Psoas muscle (tissue), 8 donors: ENCODE measurements around the gene CHST11. TPM values are rescaled to one million over a fixed set of nuclear protein-coding genes. Genes with fewer than 3 reads are reported as not detected.
"Not testable (repeated sequence)": the region's sequence is repeated elsewhere in the genome, so short reads cannot be mapped to it uniquely, and the experiment has no call there.

Source experiments
- ATAC-seq, 4 donors: fragments of 200-7000 bp; cut with Tn5 transposase; one replicate each; pipeline ENCODE4 v1.9.1; 2020; ENCODE audit warnings: moderate library complexity in 3 of 4, mild to moderate bottlenecking in 2 of 4
- DNase-seq, 2 donors: peaks; one replicate each; pipeline ENCODE4 v3.0.0-alpha.2; 2020
- H3K27ac ChIP-seq: fragments of 200-600 bp; one replicate; pipeline ENCODE4 v1.8.0; 2022
- H3K27me3 ChIP-seq, 3 donors: fragments of 200-600 bp in 1 of 3; one replicate each; pipeline versions ENCODE4 v1.6.1 to v1.8.0; 2013 to 2022; ENCODE audit warnings: low read length in 2 of 3, mild to moderate bottlenecking in 2 of 3, moderate library complexity in 1 of 3; ENCODE audit not compliant: insufficient read depth in 3 of 3
- H3K36me3 ChIP-seq, 2 donors: fragments of 200-600 bp in 1 of 2; one replicate each; pipeline versions ENCODE4 v1.6.1 to v1.8.0; 2013 to 2022; ENCODE audit warnings: low read depth in 1 of 2, mild to moderate bottlenecking in 1 of 2, moderate library complexity in 1 of 2; ENCODE audit not compliant: insufficient read depth in 1 of 2
- H3K4me1 ChIP-seq: fragments of 200-600 bp; one replicate; pipeline ENCODE4 v1.8.0; 2022
- H3K4me3 ChIP-seq: fragments of 200-600 bp; one replicate; pipeline ENCODE4 v1.8.0; 2022; ENCODE audit warnings: mild to moderate bottlenecking
- H3K9me3 ChIP-seq: fragments of 200-600 bp; one replicate; pipeline ENCODE4 v1.8.0; 2022
- WGBS, 3 donors: extraction: QIAGEN DNeasy Blood & Tissue Kit; methylation state at CpG; one replicate each; pipeline versions ENCODE4 v1.1.6 to v1.1.7; 2013; 5-methylcytosine and 5-hydroxymethylcytosine counted together
- intact Hi-C, 2 donors: fragments of 100-400 bp; cut with DNase I; formaldehyde crosslinking; loops; one replicate each; pipeline versions ENCODE4 v1.11.0 to v1.14.2; 2022
- polyA plus RNA-seq, 3 donors: library from polyadenylated mRNA; stranded (reverse); fragments of 200-250 nt; gene quantifications; one replicate each; pipeline ENCODE4 v1.2.3, GENCODE V29; 2013
- total RNA-seq, 4 donors: library from RNA; stranded (reverse); fragmentation: NEBNext Ultra II Directional in 2 of 4; extraction: Animal tissue kit (Norgen Biotek cat#: 25700) in 2 of 4; gene quantifications; one replicate each; pipeline versions ENCODE4 v1.2.1 to v1.2.4, GENCODE V29; 2021 to 2023
- TF ChIP-seq, protein P1 (sequence below): fragments of 200-600 bp; IDR thresholded peaks from one replicate; pipeline ENCODE4 v1.8.0; 2022; ENCODE audit warnings: antibody characterized with exemption
- donor health status: healthy with polysubstance abuse.
- donor health status: DM: no; HTN: no; CAD: no; lungs with moderate emphysema.
- donor health status: Bipolar disorder and iron deficiency.
- donor health status: healthy.
- donor health status: DM: yes; HTN: yes; CAD: no.
- donor health status: DM: no; HTN: no; CAD: no.
- donor health status: DM: no; HTN: no; CAD: no.
- donor health status: DM: yes; HTN: yes; CAD: no.

The CHST11 gene
- total and polyA plus RNA-seq, 7 donors = 0.52 to 1.6 (median 1.0) TPM

DNA sequence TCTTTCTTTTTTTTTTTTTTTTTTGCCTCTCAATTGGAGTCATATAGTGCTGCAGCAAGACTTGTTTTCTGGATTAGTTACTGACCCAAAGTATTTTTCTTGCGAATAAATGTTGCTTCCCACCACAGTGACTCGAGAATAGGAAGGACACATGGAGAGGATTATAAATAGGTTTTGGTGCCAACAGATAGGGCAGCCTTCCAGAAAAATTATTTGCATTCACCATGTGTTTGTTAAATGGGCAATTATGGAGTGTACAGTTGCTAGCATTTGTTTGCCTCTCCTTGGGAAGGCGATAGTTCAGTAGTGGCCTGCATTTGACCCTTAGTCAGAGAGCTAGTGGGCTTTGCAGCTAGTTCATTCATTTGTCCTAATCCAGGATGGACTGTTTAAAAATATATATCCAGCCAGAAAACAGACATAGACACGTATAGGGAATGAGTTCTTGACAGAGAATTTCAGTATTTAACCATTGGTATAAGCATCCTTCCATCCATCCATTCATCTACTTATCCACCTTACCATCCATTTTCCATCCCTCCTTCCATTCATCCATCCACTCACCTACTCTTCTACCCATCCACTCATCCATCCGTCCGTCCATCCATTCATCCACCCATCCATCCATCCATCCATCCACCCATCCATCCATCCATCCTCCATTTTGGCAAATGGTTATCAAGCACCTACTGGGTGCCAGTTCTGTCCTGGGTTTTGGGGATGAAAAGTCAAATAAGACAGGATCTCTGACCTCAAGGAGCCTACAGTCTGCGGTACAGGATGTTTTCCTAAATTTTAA, 67.5 kb downstream of the CHST11 start:
- H3K27ac ChIP-seq = no peak overlapping the region
- ATAC-seq = no peak
- TF ChIP-seq, protein P1, sequence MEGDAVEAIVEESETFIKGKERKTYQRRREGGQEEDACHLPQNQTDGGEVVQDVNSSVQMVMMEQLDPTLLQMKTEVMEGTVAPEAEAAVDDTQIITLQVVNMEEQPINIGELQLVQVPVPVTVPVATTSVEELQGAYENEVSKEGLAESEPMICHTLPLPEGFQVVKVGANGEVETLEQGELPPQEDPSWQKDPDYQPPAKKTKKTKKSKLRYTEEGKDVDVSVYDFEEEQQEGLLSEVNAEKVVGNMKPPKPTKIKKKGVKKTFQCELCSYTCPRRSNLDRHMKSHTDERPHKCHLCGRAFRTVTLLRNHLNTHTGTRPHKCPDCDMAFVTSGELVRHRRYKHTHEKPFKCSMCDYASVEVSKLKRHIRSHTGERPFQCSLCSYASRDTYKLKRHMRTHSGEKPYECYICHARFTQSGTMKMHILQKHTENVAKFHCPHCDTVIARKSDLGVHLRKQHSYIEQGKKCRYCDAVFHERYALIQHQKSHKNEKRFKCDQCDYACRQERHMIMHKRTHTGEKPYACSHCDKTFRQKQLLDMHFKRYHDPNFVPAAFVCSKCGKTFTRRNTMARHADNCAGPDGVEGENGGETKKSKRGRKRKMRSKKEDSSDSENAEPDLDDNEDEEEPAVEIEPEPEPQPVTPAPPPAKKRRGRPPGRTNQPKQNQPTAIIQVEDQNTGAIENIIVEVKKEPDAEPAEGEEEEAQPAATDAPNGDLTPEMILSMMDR = no peak
- intact Hi-C loops = no loop called here
- no peaks in the 10 kb centered on the region for H3K9me3 ChIP-seq
- H3K36me3 ChIP-seq = no peaks in the 10 kb centered on the region
- no peaks in the 10 kb centered on the region for H3K27me3 ChIP-seq
- DNase-seq = no peak
- WGBS, 3 donors = 55 to 62% (median 60%) methylated on average over 7 of the region's 7 CpGs
- no peak overlapping the region for H3K4me3 ChIP-seq
- H3K4me1 ChIP-seq = no peaks in the 10 kb centered on the region

DNA sequence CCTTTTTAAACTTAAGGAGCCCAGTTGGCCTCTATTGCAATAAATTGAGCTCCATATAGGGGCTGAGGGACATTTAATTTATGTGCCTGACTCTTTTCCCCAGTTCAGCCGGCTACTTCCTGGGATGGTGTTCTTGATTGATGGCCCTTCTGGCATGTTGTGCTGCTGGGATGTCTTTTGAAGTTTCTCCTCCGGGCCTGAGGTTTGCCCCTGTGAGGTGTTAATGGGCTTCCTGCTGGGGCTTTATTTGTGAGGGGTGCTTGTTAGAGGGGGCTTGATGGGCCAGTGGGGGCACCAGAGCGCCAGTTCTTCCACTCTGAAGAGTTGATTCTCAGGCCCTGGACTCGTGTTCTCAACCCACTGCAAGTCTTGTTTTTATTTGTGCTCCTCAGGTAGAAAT, 69.6 kb downstream of the CHST11 start:
- ATAC-seq (no peak), DNase-seq (no peak)
- Histone ChIP-seq H3K9me3 (no peaks in the 10 kb centered on the region), H3K27me3 (no peaks in the 10 kb centered on the region), H3K27ac (no peak overlapping the region), H3K4me3 (no peak overlapping the region), H3K4me1 (no peaks in the 10 kb centered on the region), H3K36me3 (no peaks in the 10 kb centered on the region)
- intact Hi-C loops = no loop called here
- WGBS, 3 donors = 62 to 65% (median 65%) methylated on average over 4 of the region's 4 CpGs
- TF ChIP-seq, protein P1 = no peak

DNA sequence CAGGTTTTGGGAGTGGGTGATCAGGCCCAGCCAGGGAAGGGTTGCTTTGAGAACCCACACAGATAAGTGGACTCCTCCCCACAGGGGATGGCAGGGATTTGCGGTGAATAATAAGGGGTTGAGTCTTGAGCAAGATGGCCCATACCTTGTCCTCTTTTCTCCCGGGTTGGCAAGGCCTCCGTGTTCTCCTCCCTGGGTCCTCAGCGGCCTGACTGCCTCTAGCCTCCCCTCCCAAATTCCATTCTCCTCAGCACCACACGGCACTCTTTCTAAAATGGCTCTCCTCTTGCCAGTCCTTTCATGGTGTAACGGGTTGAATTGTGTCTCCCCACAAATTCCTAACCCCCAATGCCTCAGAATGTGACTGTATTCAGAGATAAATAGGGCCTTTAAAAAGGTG, 70.0 kb downstream of the CHST11 start:
- H3K4me3 ChIP-seq = no peak overlapping the region
- no peak for DNase-seq
- no peak overlapping the region for H3K27ac ChIP-seq
- TF ChIP-seq, protein P1 = no peak
- H3K9me3 ChIP-seq = no peaks in the 10 kb centered on the region
- no peaks in the 10 kb centered on the region for H3K36me3 ChIP-seq
- intact Hi-C loops = no loop called here
- no peak for ATAC-seq
- H3K27me3 ChIP-seq = no peaks in the 10 kb centered on the region
- 76 to 89% (median 78%) methylated on average over 6 of the region's 6 CpGs for WGBS, 3 donors
- no peaks in the 10 kb centered on the region for H3K4me1 ChIP-seq

DNA sequence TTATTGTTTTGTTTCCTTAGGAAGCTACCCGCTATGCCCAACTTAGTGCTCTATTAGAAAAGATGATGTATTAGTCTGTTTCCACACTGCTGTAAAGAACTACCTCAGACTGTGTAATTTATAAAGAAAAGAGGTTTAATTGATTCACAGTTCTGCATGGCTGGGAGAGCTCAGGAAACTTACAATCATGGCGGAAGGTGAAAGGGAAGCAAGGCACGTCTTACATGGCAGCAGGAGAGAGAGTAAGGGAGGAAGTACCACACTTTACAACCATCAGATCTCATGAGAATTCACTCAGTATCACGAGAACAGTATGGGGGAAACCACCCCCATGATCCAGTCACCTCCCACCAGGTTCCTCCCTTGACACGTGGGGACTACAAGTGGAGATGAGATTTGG, 70.9 kb downstream of the CHST11 start:
- H3K36me3 ChIP-seq, H3K27me3 ChIP-seq, ATAC-seq, H3K4me3 ChIP-seq, H3K9me3 ChIP-seq, intact Hi-C loops, H3K4me1 ChIP-seq, H3K27ac ChIP-seq, DNase-seq: not testable (repeated sequence)
- 78 to 89% (median 86%) methylated on average over 5 of the region's 5 CpGs for WGBS, 3 donors

DNA sequence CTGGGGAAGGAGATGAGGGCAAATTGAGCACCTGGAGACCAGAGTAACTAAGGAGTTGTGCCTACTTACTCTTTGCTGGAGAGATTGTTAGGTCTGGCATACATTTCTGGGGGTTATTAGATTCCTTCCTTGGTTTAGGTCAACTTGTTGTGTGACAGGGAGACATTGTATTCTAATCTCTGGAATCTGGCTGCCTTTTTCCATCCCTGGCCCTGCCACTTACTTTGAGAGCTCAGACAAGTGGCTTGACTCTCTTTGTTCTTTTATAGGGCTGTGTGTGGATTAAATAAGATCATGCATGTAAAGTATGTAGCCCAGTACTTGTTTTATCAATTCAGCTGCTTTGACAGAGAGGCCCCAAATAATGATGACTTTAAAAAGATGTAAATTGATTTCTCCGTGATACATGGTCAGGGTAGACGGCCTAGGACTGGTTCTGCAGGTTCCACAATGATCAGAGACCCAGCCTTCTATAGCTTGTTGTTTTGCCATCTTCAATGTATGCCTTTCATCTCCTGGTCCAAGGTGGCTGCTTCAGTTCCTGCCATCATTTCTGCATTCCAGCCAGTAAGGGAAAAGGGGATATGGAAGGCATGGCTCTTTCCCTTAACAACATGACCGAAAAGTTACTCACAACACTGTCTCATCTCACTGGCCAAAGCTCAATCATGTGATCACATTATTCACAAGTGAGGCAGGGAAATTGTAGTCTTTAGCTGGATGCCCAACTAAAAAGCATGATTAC, 72.6 kb downstream of the CHST11 start:
- Histone ChIP-seq H3K4me3 (no peak overlapping the region), H3K9me3 (no peaks in the 10 kb centered on the region), H3K4me1 (no peaks in the 10 kb centered on the region), H3K27ac (no peak overlapping the region), H3K36me3 (no peaks in the 10 kb centered on the region), H3K27me3 (no peaks in the 10 kb centered on the region)
- DNase-seq (no peak), ATAC-seq (no peak)
- intact Hi-C loops = no loop called here
- WGBS, 3 donors = 83 to 92% (median 91%) methylated on average over 3 of the region's 3 CpGs
- TF ChIP-seq, protein P1 = no peak
